Activated effector memory CD4-positive, alpha-beta T cell treated with anti-CD3 and anti-CD28 coated beads, Interleukin-2, amount 50 U/mL, for 16 hours (primary cell): Measurements from ENCODE around the gene WNT8A.

Source experiments
- DNase-seq: peaks from one replicate; pipeline ENCODE4 v3.0.0-alpha.2; 2020

WNT8A gene

GRCh38 chr5:138092301-138092700 lies 8.5 kb downstream of the WNT8A start:
- DNase-seq, result no peak

- DNase-seq, result no peak
Observed at GRCh38 chr5:138093036-138093435, 9.2 kb downstream of the WNT8A start.

GRCh38 chr5:138095100-138095907 lies 11.5 kb downstream of the WNT8A start:
- DNase-seq, result no peak

- DNase-seq, result no peak
Observed at GRCh38 chr5:138096363-138096762, 12.5 kb downstream of the WNT8A start.

GRCh38 chr5:138096997-138097828 lies 13.4 kb downstream of the WNT8A start:
- no peak for DNase-seq

- no peak for DNase-seq
Observed at GRCh38 chr5:138102454-138103318, 18.9 kb downstream of the WNT8A start.

- DNase-seq, result no peak
Observed at GRCh38 chr5:138103319-138103637, 19.4 kb downstream of the WNT8A start.

GRCh38 chr5:138105709-138106108 lies 21.9 kb downstream of the WNT8A start:
- no peak for DNase-seq

GRCh38 chr5:138107213-138107612 lies 23.4 kb downstream of the WNT8A start:
- DNase-seq, result no peak

- no peak for DNase-seq
Observed at GRCh38 chr5:138109463-138110265, 25.8 kb downstream of the WNT8A start.

GRCh38 chr5:138110266-138110963 lies 26.6 kb downstream of the WNT8A start:
- no peak for DNase-seq

GRCh38 chr5:138111181-138111580 lies 27.3 kb downstream of the WNT8A start:
- DNase-seq, result no peak

GRCh38 chr5:138111937-138112336 lies 28.1 kb downstream of the WNT8A start:
- no peak for DNase-seq

- no peak for DNase-seq
Observed at GRCh38 chr5:138115254-138115653, 31.4 kb downstream of the WNT8A start.

- no peak for DNase-seq
Observed at GRCh38 chr5:138128334-138128733, 44.5 kb downstream of the WNT8A start.

GRCh38 chr5:138129347-138129746 lies 45.5 kb downstream of the WNT8A start:
- DNase-seq, result no peak

GRCh38 chr5:138132543-138132942 lies 48.7 kb downstream of the WNT8A start:
- no peak for DNase-seq

GRCh38 chr5:138138949-138139780 lies 55.3 kb downstream of the WNT8A start, which contains the start of gene NME5:
Gene NME5 (minus strand): TSS chr5:138139428. CDS start chr5:138138780, 648 bp downstream.
- DNase-seq, result no peak

GRCh38 chr5:138139781-138140090 lies 55.9 kb downstream of the WNT8A start:
- DNase-seq, result no peak

GRCh38 chr5:138140268-138140667 lies 56.4 kb downstream of the WNT8A start:
- no peak for DNase-seq
